GM19328 (cell line): Measurements from ENCODE around the gene CTR9.
A peak's percentile ranks its signal among the peaks of the same experiment; 100 is the strongest.

Experiments
- ATAC-seq: cut with Tn5 transposase; IDR thresholded peaks from one replicate; pipeline ENCODE4 v1.9.1; 2021; ENCODE audit warnings: mild to moderate bottlenecking, moderate library complexity; ENCODE audit not compliant: unreplicated experiment

CTR9 gene

GRCh38 chr11:10779086-10779485 lies 28.0 kb downstream of the CTR9 start:
- ATAC-seq, result no peak

DNA sequence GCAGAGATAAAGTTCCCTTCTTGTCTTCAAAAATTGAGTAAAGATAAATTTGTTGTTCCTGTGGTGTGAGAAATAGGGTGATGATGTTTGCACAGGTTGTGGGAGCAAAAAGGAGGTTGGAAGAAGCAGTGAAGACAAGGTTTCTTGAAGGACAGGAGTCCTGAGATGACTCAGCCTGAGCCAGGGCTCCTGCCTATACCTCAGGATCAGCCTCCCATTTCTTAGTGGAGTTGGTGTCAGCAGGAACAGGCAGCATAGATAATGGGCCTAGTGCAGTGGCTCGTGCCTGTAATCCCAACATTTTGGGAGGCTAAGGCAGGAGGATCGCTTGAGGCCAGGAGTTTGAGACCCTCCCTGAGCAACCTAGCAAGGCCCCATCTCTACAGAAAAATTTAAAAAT lies 29.0 kb downstream of the CTR9 start:
- ATAC-seq, result no peak

GRCh38 chr11:10784232-10785145 lies 33.4 kb downstream of the CTR9 start:
- no peak for ATAC-seq

- ATAC-seq, result no peak
Observed at GRCh38 chr11:10785146-10785474, 34.1 kb downstream of the CTR9 start.

- no peak for ATAC-seq
Observed at GRCh38 chr11:10786451-10786850, 35.4 kb downstream of the CTR9 start.

DNA sequence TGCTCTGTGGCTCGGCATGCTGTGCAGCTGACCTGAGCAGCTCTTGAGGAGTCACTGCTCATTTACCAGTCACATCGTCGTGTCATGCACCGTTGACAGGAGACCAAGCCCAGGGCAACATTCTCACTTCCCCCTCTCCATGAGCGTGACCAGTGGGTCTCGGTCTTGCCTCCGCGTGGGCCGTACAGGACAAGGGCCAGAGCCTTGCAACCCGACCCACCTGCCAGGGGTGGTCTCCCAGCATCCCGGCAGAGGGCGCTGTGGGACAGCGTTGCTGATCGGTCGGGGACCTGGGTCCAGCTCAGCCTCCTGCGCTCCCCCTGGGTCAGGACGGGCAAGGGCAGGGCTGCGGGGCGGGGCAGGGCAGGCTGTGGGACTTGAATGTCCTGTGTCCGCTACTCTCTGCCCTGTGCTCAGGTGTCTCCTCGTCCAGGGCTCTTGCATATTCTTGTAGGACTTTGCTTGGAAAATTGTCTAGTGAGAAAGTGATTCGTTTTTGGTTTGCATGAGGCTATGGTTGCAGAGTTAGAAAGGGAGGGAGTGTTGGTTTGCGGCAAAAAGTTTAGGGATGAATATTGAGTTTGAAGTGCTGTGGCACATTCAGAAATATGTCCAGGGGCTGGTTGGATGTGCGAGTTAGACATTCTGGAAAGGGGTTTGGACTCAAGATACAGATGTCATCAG lies 41.5 kb downstream of the CTR9 start:
- peak; percentile 70 for ATAC-seq

- no peak for ATAC-seq
Observed at GRCh38 chr11:10793470-10794255, 42.6 kb downstream of the CTR9 start.

DNA sequence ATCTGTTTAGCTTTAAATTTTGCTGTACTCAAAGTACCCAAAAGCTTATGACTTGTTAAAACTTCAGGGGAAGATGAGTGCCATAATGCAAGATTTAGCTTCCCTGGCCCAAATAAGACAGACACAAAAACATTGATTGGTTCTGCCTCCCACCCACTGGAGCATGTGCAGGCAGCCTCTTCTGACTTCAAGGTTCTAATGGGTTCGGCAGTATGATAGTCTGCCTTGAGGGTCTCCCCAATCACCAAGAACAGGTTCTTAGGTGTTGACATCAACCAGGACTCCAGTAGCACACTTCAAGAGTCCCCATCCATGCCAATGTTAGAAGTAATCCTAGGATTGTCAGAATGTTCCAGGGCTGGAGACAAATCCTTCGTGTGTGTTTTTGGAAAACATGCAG lies 45.1 kb downstream of the CTR9 start:
- no peak for ATAC-seq

GRCh38 chr11:10797001-10797400 lies 46.0 kb downstream of the CTR9 start:
- ATAC-seq, result no peak

- ATAC-seq, result no peak
Observed at GRCh38 chr11:10797531-10797930, 46.5 kb downstream of the CTR9 start.

- no peak for ATAC-seq
Observed at GRCh38 chr11:10798330-10798928, 47.4 kb downstream of the CTR9 start.

DNA sequence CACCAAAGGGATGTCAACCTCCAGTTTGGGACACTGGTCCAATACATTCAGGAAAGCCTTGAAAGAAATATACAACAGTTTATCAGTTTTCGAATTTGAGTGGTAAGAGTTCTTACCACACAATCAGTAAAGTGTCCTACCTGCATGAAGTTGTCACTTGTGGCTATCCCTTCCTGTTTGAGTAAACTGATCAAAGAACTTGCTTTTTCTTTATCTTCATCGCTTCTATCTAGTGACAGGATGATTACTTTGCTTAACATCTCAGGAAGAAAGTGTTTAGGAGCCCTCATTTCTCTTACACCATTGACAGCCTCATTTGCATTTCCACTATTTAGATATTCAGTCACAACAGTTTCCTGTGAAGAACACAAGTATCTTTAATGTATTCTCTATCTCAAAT lies 49.2 kb downstream of the CTR9 start:
- ATAC-seq, result no peak

DNA sequence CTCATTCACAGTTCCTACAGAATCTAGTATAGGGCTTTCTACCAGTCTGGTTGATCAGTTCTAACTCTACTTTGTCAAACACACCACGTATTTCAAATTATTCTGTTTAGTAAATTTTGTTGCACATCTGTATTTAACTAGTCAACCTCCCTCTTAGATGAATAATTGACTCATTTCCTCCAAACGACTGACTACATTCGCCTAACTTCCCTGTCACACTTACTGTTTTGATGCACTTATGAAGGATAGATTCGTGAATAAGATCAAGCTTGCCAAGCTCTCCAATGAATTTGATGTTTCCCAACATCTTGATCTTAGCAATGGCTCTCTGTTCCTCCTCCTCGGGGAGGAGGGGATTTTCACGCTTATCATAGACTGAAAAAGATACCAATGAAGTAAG lies 52.6 kb downstream of the CTR9 start:
- ATAC-seq, result no peak

DNA sequence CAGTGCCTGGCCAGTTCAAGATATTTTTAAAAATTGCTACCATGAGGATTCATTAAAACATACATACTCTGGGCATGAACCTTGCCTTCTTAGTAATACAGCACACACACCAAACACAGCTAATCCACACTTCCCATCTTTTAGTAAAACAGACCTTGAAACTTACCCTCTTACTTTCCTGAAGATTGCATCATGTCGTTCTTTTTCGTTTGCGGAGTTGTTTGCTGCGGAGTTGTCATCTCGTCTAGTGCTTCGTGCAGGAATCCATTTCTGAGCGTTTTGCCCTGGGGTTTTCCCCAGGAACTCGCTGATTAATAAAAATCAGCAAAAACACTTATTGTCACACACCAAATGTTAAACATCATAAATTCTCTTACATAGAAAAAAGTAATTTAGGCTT lies 54.7 kb downstream of the CTR9 start:
- ATAC-seq, result no peak

DNA sequence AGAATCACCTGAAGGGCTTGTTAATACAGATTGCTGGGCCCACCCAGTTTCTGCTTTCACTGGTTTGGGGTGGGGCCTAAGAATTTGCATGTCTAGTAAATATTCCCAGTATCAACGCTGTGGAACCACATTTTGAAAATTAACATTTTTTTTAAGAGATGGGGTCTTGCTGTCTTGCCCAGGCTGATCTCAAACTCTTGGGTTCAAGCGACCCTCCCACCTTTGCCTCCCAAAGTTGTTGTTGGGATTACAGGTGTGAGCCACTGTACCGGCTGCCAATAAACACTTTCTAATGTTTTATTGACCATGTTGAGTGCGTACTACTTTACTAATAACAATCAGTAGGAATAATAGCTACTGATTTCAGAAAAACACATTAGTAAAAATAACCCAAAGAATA lies 55.2 kb downstream of the CTR9 start:
- no peak for ATAC-seq

- ATAC-seq, result no peak
Observed at GRCh38 chr11:10807493-10808234, 56.6 kb downstream of the CTR9 start.

DNA sequence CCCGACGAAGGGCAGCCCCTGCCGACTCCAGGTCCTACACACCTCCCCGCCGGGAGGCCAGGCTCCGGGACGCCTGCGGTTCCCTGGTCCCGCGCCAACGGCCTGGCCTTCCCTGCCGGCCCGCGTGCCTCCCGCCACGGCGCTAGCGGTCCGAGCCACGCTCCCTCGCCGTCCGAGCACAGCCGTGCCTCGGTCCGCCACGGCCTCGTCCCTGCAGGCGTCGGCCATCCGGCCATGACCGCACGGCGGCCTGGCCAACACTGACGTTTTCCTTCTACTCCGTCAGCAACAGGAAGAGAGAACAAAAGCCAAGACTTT lies 57.1 kb downstream of the CTR9 start:
- no peak for ATAC-seq

DNA sequence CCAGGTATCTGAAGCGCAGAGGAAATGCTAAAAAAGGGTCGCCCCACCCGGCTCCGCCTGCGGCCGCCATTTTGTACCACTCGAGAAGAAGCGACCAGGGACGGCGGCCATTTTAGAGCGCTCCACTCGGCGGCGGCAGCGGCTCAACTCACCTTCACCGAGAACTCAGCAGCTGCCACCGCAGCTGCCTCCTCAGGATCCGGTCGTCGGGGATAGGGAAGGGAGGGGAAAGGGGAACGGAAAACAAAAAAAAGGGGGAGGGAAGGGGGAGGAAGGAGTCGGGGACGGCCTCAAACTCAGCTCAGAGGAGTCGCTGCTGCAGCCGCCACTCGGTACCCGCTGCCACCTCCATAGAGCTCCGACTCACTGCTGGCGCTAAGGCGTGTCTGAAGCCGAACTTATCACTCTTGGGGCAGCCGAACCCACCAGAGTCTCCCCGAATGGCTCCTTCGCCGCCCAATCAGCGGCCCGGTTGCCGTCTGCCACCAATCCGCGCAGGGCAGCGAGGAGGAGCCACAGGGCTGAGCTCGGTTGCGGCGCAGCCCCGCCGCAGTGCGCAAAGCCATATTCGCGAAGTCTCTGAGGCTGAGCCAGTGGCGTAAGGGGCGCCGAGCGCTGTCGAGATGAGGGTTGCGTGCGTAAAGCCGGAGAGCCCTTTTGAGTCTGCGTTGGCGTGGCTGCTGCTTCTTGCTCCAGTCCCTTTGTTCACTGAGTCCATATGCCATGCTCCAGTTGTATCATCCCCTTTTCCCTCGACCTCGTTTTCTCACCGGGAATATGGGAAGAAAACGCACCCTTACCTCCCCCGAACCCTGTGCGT lies 57.7 kb downstream of the CTR9 start, which contains the start of gene EIF4G2:
TSS of gene EIF4G2 (minus strand) at position 374 of the 820 bp plus-strand sequence.
- ATAC-seq, result peak; percentile 92

DNA sequence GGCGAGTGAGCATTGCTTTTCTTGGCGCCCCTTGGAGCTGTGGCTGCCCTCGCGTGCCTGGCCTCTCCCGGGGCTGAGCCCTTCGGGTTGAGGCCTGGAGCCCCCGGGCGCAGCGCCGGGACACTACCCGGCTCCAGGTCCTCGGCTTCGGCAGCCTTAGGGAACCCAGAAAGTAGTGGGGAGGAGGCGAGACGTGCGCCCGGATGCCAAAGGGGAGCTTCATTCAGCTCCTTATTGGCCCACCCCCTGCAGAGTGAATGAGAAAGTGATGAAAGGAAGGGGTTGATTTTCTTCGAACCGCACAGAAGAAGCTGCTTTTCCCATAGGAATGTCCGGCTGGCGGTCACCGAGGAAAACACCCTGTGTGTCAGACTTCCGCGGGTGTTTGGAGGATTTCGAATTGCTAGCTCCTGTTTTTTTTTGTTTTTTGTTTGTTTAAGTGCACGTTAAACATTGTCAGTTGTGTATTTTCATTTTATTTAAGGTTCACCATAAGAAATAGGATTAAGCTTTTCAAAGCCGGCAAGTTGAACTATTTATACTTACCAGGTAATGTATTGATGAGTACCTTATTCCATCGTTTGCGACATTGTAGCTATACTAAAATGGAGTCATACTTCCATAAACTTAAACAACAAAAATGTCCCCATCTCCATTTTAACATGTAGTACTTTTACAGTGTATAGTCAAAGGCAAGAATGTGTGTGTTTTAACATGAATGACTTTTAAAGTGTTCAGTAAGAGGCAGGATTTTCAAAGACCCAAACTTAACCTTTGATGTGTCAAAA lies 58.5 kb downstream of the CTR9 start:
- peak; percentile 13 for ATAC-seq
